Measurements from ENCODE around the gene AMER3.

AMER3 gene

DNA sequence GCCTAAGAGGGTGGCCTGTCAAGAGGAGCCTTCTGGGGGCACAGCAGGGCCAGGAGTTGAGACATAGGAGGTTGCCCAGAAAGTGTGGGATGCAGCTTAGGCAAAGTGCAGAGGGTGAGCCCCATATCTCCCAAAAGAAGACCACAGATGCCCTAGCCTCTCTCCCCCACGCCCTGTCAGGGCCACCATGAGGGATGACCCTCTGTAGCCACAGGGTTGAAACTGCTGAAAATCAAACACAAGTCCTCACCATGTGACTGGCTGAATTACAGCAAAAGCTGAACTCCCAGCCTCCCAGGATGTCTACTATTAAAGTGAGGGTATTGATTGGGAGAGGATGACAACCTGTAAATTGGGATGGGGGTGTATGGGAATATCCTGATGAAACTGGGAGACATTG, 44.0 kb downstream of the AMER3 start:
- no peak overlapping the region for H3K4me3 ChIP-seq (replicated peaks; ENCODE audit: insufficient read depth, low read length)
- no peak overlapping the region for H3K27ac ChIP-seq (replicated peaks)
- no peak for DNase-seq (ENCODE audit: low read depth in 1 of 2, low spot score in 1 of 2)
- TF ChIP-seq SPI1 (IDR thresholded peaks at IDR 0.05; ENCODE audit: borderline replicate concordance, low read depth), result no peak
- TF ChIP-seq, protein P1, sequence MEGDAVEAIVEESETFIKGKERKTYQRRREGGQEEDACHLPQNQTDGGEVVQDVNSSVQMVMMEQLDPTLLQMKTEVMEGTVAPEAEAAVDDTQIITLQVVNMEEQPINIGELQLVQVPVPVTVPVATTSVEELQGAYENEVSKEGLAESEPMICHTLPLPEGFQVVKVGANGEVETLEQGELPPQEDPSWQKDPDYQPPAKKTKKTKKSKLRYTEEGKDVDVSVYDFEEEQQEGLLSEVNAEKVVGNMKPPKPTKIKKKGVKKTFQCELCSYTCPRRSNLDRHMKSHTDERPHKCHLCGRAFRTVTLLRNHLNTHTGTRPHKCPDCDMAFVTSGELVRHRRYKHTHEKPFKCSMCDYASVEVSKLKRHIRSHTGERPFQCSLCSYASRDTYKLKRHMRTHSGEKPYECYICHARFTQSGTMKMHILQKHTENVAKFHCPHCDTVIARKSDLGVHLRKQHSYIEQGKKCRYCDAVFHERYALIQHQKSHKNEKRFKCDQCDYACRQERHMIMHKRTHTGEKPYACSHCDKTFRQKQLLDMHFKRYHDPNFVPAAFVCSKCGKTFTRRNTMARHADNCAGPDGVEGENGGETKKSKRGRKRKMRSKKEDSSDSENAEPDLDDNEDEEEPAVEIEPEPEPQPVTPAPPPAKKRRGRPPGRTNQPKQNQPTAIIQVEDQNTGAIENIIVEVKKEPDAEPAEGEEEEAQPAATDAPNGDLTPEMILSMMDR (IDR thresholded peaks at IDR 0.05; ENCODE audit: insufficient read depth, low read length), result no peak
- peaks cover 5% of the 10 kb centered on the region for H3K27me3 ChIP-seq (ENCODE audit: insufficient read depth, poor library complexity, severe bottlenecking)

DNA sequence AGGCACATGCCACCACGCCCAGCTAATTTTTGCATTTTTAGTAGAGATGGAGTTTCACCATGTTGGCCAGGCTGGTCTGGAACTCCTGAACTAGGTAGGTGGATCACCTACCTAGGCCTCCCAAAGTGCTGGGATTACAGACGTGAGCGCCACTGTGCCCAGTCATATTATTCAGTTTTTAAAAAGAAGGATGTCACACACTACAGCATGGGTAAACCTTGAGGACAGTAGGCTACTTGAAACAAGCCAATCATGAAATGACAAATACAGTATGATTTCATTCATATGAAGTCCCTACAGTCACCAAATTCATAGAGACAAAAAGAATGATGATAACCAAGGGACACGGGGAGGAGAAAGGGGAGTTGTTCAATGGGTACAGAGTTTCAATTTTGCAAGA, 50.3 kb downstream of the AMER3 start:
- H3K27me3 ChIP-seq (ENCODE audit: insufficient read depth, poor library complexity, severe bottlenecking), result no peaks in the 10 kb centered on the region
- no peak overlapping the region for H3K4me3 ChIP-seq (replicated peaks; ENCODE audit: insufficient read depth, low read length)
- no peak for DNase-seq (ENCODE audit: low read depth in 1 of 2, low spot score in 1 of 2)
- H3K27ac ChIP-seq (replicated peaks), result no peak overlapping the region
- TF ChIP-seq SPI1 (IDR thresholded peaks at IDR 0.05; ENCODE audit: borderline replicate concordance, low read depth) (no peak), POLR2AphosphoS5 (IDR thresholded peaks at IDR 0.05; ENCODE audit: low read depth) (no peak), GABPA (IDR thresholded peaks at IDR 0.05; ENCODE audit: low read depth) (no peak)
- TF ChIP-seq, protein P1 (IDR thresholded peaks at IDR 0.05; ENCODE audit: insufficient read depth, low read length), result no peak
- TF ChIP-seq, protein P2, sequence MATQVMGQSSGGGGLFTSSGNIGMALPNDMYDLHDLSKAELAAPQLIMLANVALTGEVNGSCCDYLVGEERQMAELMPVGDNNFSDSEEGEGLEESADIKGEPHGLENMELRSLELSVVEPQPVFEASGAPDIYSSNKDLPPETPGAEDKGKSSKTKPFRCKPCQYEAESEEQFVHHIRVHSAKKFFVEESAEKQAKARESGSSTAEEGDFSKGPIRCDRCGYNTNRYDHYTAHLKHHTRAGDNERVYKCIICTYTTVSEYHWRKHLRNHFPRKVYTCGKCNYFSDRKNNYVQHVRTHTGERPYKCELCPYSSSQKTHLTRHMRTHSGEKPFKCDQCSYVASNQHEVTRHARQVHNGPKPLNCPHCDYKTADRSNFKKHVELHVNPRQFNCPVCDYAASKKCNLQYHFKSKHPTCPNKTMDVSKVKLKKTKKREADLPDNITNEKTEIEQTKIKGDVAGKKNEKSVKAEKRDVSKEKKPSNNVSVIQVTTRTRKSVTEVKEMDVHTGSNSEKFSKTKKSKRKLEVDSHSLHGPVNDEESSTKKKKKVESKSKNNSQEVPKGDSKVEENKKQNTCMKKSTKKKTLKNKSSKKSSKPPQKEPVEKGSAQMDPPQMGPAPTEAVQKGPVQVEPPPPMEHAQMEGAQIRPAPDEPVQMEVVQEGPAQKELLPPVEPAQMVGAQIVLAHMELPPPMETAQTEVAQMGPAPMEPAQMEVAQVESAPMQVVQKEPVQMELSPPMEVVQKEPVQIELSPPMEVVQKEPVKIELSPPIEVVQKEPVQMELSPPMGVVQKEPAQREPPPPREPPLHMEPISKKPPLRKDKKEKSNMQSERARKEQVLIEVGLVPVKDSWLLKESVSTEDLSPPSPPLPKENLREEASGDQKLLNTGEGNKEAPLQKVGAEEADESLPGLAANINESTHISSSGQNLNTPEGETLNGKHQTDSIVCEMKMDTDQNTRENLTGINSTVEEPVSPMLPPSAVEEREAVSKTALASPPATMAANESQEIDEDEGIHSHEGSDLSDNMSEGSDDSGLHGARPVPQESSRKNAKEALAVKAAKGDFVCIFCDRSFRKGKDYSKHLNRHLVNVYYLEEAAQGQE (IDR thresholded peaks at IDR 0.05; ENCODE audit: insufficient replicate concordance, low read depth), result no peak

DNA sequence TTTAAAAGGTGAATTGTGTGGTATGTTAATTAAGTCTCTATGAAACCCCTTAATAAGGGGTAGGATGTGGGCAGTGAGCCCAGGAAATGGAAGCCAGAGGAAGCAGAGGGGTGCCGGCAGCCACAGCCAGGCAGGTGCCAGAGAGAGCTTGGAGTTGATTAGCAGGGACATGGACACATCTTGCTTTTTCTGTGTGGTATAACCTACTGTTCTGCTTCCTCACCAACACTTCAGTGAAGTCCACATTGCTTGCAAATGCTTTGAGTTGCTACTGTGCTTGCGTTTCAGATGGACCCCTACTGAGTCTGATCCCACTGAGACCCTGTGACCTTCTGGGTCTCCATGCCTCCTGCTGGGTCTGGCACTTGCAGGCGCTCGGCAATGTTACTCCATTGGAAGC, 51.0 kb downstream of the AMER3 start:
- TF ChIP-seq GABPA (IDR thresholded peaks at IDR 0.05; ENCODE audit: low read depth) (no peak), POLR2AphosphoS5 (IDR thresholded peaks at IDR 0.05; ENCODE audit: low read depth) (no peak), SPI1 (IDR thresholded peaks at IDR 0.05; ENCODE audit: borderline replicate concordance, low read depth) (no peak)
- TF ChIP-seq, protein P1 (IDR thresholded peaks at IDR 0.05; ENCODE audit: insufficient read depth, low read length), result no peak
- TF ChIP-seq, protein P2 (IDR thresholded peaks at IDR 0.05; ENCODE audit: insufficient replicate concordance, low read depth), result no peak
- H3K27me3 ChIP-seq (ENCODE audit: insufficient read depth, poor library complexity, severe bottlenecking), result no peaks in the 10 kb centered on the region
- no peak overlapping the region for H3K27ac ChIP-seq (replicated peaks)
- no peak for DNase-seq (ENCODE audit: low read depth in 1 of 2, low spot score in 1 of 2)
- no peak overlapping the region for H3K4me3 ChIP-seq (replicated peaks; ENCODE audit: insufficient read depth, low read length)

DNA sequence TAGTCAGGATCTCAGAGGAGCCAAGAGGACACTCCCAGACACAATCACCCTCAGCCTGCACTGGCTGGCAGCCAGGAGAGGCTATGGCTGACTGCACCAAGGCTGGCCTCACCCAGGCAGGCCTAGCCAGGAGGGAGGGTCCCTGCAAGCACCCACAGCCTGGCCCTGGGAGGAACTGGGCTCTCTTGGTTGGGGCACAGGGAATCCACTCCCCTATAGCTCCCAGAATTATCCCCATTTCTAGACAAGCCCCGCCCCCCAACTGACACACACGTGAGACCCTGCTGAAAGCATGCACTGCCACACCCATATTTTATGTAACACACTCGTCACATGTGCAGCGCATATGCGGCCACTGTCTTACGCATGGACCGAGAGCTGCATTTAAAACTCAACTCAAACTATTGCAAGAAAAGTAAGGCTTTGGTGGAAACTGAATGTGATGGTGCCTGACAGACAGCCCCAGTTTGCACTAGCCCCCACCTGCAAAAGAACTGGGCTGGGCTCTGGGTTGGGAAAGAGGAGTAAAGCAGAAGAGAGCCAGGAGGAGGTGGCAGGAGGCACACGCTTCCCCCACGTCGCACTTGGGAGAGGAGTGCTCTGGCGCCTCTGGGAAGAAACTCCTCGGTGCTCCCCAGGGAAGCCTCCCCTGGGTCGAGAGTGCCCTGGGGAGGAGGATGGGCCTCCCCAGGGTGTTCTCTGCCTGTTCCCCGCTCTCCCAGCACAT, 52.5 kb downstream of the AMER3 start:
- no peak for DNase-seq (ENCODE audit: low read depth in 1 of 2, low spot score in 1 of 2)
- TF ChIP-seq POLR2AphosphoS5 (IDR thresholded peaks at IDR 0.05; ENCODE audit: low read depth), result no peak
- TF ChIP-seq, protein P1 (IDR thresholded peaks at IDR 0.05; ENCODE audit: insufficient read depth, low read length), result no peak
- no peaks in the 10 kb centered on the region for H3K27me3 ChIP-seq (ENCODE audit: insufficient read depth, poor library complexity, severe bottlenecking)
- no peak overlapping the region for H3K27ac ChIP-seq (replicated peaks)
- H3K4me3 ChIP-seq (replicated peaks; ENCODE audit: insufficient read depth, low read length), result no peak overlapping the region

All from HL-60 (cell line).